SK-N-SH (cell line): ENCODE measurements around the gene DLX2. TPM values are rescaled to one million over a fixed set of nuclear protein-coding genes. Genes with fewer than 3 reads are reported as not detected.

Source experiments
- CTCF ChIA-PET: fragments of 300-600, 350-600 bp; formaldehyde crosslinking; extraction: SDS; loops from one replicate; lab custom pipeline; 2021; lab: Yijun Ruan, JAX
- POLR2A ChIA-PET: fragments of 350-600 bp; sonication (Branson Sonifier 250); formaldehyde crosslinking; extraction: SDS; loops from one replicate; lab custom pipeline; 2020; ENCODE audit warnings: antibody characterized with exemption, inconsistent platforms; lab: Yijun Ruan, JAX
- DNase-seq: peaks from one replicate; pipeline ENCODE4 v3.0.0; 2012
- H2AFZ ChIP-seq: fragments of 200-600 bp; sonication (generic); 2 replicates; pipeline ENCODE4 v1.8.1; 2016; ENCODE audit warnings: antibody characterized with exemption, mild to moderate bottlenecking, low read depth
- H3F3A ChIP-seq: fragments of 200-600 bp; sonication (generic); replicated peaks from 2 replicates; pipeline ENCODE3; 2016; ENCODE audit warnings: antibody characterized with exemption, mild to moderate bottlenecking; ENCODE audit not compliant: insufficient read depth
- H3K27ac ChIP-seq, 2 experiments: fragments of 200-500 bp in 1 of 2; fragments of 200-600 bp in 1 of 2; sonication (Bioruptor generic) in 1 of 2; sonication (generic), shearing (Covaris generic) in 1 of 2; 2 replicates each; pipeline versions ENCODE4 v1.5.1 to v1.6.1; 2014 to 2016; ENCODE audit warnings: low read depth in 2 of 2, inconsistent platforms in 1 of 2, low read length in 1 of 2, mild to moderate bottlenecking in 1 of 2, mixed read lengths in 1 of 2
- H3K27me3 ChIP-seq: fragments of 200-600 bp; sonication (generic), shearing (Covaris generic); 2 replicates; pipeline ENCODE4 v1.6.1; 2016; ENCODE audit warnings: mixed run types; ENCODE audit not compliant: insufficient read depth
- H3K36me3 ChIP-seq, 2 experiments: fragments of 200-500 bp in 1 of 2; fragments of 200-600 bp in 1 of 2; sonication (Bioruptor generic) in 1 of 2; sonication (generic) in 1 of 2; replicated peaks in 1 of 2; 2 replicates each; pipeline versions ENCODE3 to v1.5.1; 2014 to 2016; ENCODE audit warnings: low read length in 1 of 2, mild to moderate bottlenecking in 1 of 2; ENCODE audit not compliant: insufficient read depth in 2 of 2, control insufficient read depth in 1 of 2
- H3K4me1 ChIP-seq, 2 experiments: fragments of 200-500 bp in 1 of 2; fragments of 200-600 bp in 1 of 2; sonication (Bioruptor generic) in 1 of 2; sonication (generic), shearing (Covaris generic) in 1 of 2; 2 replicates each; pipeline versions ENCODE4 v1.5.1 to v1.6.1; 2014 to 2016; ENCODE audit warnings: low read depth in 1 of 2, low read length in 1 of 2, mixed run types in 1 of 2; ENCODE audit not compliant: insufficient read depth in 2 of 2, control insufficient read depth in 1 of 2
- H3K4me2 ChIP-seq: fragments of 200-600 bp; sonication (generic), shearing (Covaris generic); 2 replicates; pipeline ENCODE4 v1.6.1; 2017; ENCODE audit warnings: mixed run types
- H3K4me3 ChIP-seq, 2 experiments: fragments of 200-500 bp in 1 of 2; fragments of 200-600 bp in 1 of 2; sonication (Bioruptor generic) in 1 of 2; sonication (generic), shearing (Covaris generic) in 1 of 2; 2 replicates each; pipeline versions ENCODE4 v1.5.1 to v1.8.1; 2014 to 2016; ENCODE audit warnings: low read depth in 2 of 2, inconsistent platforms in 1 of 2, low read length in 1 of 2, mild to moderate bottlenecking in 1 of 2, mixed read lengths in 1 of 2, moderate library complexity in 1 of 2
- H3K79me2 ChIP-seq: fragments of 200-600 bp; sonication (generic); 2 replicates; pipeline ENCODE4 v1.8.1; 2017; ENCODE audit warnings: mild to moderate bottlenecking; ENCODE audit not compliant: insufficient read depth
- H3K9ac ChIP-seq: fragments of 200-600 bp; sonication (generic); 2 replicates; pipeline ENCODE4 v1.6.1; 2017; ENCODE audit warnings: mixed run types
- H3K9me2 ChIP-seq: fragments of 200-600 bp; sonication (generic); 2 replicates; pipeline ENCODE4 v1.6.1; 2017; ENCODE audit warnings: mixed run types
- H3K9me3 ChIP-seq: fragments of 200-600 bp; sonication (generic); 2 replicates; pipeline ENCODE4 v1.6.1; 2017; ENCODE audit warnings: mixed run types, mild to moderate bottlenecking, moderate library complexity
- H4K20me1 ChIP-seq: fragments of 200-600 bp; sonication (generic); 2 replicates; pipeline ENCODE4 v1.6.1; 2017; ENCODE audit warnings: mild to moderate bottlenecking, mixed run types; ENCODE audit not compliant: insufficient read depth
- EP300 ChIP-seq, 2 experiments: IDR thresholded peaks; 2 replicates each; pipeline versions ENCODE4 v1.4.0 to v1.6.1; 2012; ENCODE audit warnings: borderline replicate concordance in 1 of 2, low read depth in 1 of 2, low read length in 1 of 2
- EZH2phosphoT487 ChIP-seq: fragments of 200-600 bp; sonication (generic); IDR thresholded peaks from 2 replicates; pipeline ENCODE4 v1.6.1; 2017; ENCODE audit warnings: low read depth, mixed run types, mild to moderate bottlenecking, antibody characterized with exemption, moderate library complexity, borderline replicate concordance
- NFIC ChIP-seq: IDR thresholded peaks from 2 replicates; pipeline ENCODE4 v1.4.0; 2012; ENCODE audit warnings: borderline replicate concordance
- RAD21 ChIP-seq: IDR thresholded peaks from 2 replicates; pipeline ENCODE4 v1.6.1; 2012; ENCODE audit warnings: mild to moderate bottlenecking, low read length
- RFX5 ChIP-seq: IDR thresholded peaks from 2 replicates; pipeline ENCODE4 v1.6.1; 2012; ENCODE audit warnings: mild to moderate bottlenecking, improper control_type of control experiment, low read length
- YY1 ChIP-seq: IDR thresholded peaks from 2 replicates; pipeline ENCODE4 v1.4.0; 2012; ENCODE audit warnings: low read depth, mild to moderate bottlenecking
- WGBS: methylation state at CpG from one replicate; pipeline ENCODE4 v1.1.6; 2017; ENCODE audit warnings: low lambda C conversion rate; 5-methylcytosine and 5-hydroxymethylcytosine counted together
- polyA plus RNA-seq, 3 experiments: library from polyadenylated mRNA; depleted of rRNA; stranded (reverse); fragments of >200 nt; gene quantifications; 2 replicates each; pipeline ENCODE4 v1.2.3, GENCODE V29; 2012
- TF ChIP-seq, protein P1 (sequence below): fragments of 150-350 bp; IDR thresholded peaks from 2 replicates; pipeline ENCODE4 v1.6.1; 2016; ENCODE audit warnings: mild to moderate bottlenecking, low read depth, low read length
- TF ChIP-seq, protein P2 (sequence below): IDR thresholded peaks from 2 replicates; pipeline ENCODE4; 2012

The DLX2 gene
- polyA plus RNA-seq, 1 of the 3 experiments (the other 2 are of a cell fraction): 0.02 TPM

GRCh38 chr2:172083628-172084394 is 18.9 kb downstream of the DLX2 start:
- POLR2A ChIA-PET: no interaction called here
- TF ChIP-seq EZH2phosphoT487: 0 out of 2 replicates have a peak, but pooled peaks have one; percentile 57
- no peak for TF ChIP-seq YY1

DNA sequence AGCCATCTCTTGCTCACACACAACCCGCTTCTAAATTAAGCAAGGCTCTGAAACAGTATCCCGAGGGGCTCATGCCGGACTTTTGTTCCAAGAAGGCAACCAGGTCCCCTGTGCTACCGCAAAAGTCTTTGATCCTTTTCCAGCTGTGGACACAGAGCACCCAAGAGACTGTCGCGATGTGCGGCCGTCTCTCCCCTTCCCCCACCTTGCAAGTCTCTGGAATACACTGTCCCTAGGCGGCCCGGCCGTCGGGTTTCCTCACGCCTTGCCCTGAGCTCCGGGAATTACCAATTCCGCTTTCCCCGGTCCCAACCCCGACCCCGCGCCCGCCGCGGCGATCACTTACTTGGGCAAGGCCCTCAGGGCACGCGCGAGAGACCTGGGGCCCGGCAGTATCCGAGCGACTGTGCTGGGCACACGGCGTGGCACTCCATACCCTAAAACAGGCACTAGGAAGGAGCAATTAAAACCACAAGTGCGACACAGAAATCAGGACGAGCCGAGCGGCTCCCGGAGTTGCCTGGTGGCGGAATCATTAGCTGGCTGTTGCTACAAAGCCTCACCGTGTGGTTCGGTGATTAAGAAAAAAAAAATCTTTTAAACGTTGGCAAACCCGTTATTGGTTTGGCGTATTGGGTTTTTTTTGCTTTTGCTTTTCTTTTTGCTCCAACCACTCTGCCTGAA is 19.6 kb downstream of the DLX2 start:
- Histone ChIP-seq H4K20me1 (no peaks in the 10 kb centered on the region), H3F3A (no peaks in the 10 kb centered on the region), H3K4me3 (no peak overlapping the region), H3K4me2 (no peak overlapping the region), H3K79me2 (no peaks in the 10 kb centered on the region), H2AFZ (no peak overlapping the region), H3K9me2 (no peaks in the 10 kb centered on the region), H3K27ac (no peak overlapping the region), H3K9ac (no peak overlapping the region), H3K27me3 (peaks cover 56% of the 10 kb centered on the region), H3K4me1 (peaks cover 0 to 18% of the 10 kb centered on the region in 2 experiments; a peak in 1 of 4 replicates), H3K9me3 (no peaks in the 10 kb centered on the region), H3K36me3 (no peaks in the 10 kb centered on the region)
- peak; percentile 48 for DNase-seq
- ChIA-PET CTCF (interaction anchor here (0.6 to 2.3 kb wide), 12 partner anchors 9 to 357 kb away, joined by 3 to 9 read pairs (median 3); partner anchors contain the start of gene DLX2), POLR2A (no interaction called here)
- WGBS: 24% methylated on average over 29 of the region's 42 CpGs
- TF ChIP-seq, protein P1, sequence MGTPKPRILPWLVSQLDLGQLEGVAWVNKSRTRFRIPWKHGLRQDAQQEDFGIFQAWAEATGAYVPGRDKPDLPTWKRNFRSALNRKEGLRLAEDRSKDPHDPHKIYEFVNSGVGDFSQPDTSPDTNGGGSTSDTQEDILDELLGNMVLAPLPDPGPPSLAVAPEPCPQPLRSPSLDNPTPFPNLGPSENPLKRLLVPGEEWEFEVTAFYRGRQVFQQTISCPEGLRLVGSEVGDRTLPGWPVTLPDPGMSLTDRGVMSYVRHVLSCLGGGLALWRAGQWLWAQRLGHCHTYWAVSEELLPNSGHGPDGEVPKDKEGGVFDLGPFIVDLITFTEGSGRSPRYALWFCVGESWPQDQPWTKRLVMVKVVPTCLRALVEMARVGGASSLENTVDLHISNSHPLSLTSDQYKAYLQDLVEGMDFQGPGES: no peak
- TF ChIP-seq RFX5: no peak
- TF ChIP-seq YY1: no peak
- TF ChIP-seq, protein P2, sequence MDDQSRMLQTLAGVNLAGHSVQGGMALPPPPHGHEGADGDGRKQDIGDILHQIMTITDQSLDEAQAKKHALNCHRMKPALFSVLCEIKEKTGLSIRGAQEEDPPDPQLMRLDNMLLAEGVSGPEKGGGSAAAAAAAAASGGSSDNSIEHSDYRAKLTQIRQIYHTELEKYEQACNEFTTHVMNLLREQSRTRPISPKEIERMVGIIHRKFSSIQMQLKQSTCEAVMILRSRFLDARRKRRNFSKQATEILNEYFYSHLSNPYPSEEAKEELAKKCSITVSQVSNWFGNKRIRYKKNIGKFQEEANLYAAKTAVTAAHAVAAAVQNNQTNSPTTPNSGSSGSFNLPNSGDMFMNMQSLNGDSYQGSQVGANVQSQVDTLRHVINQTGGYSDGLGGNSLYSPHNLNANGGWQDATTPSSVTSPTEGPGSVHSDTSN: no peak
- no peak for TF ChIP-seq RAD21
- no peak for TF ChIP-seq EP300 (IDR thresholded peaks at IDR 0.05; ENCODE audit: borderline replicate concordance in 1 of 2, low read depth in 1 of 2, low read length in 1 of 2)
- no peak for TF ChIP-seq NFIC

More at GRCh38 chr2:172083628-172084394, 18.9 kb downstream of the DLX2 start:
- CTCF ChIA-PET: interaction anchor here (0.7 to 1.7 kb wide), 9 partner anchors 8 to 314 kb away, joined by 3 to 6 read pairs (median 3); partner anchors contain the start of gene DLX2
- Histone ChIP-seq H3K4me3 (no peak overlapping the region; a peak in 1 of 4 replicates), H3K27ac (no peak overlapping the region), H3K36me3 (no peaks in the 10 kb centered on the region), H3K9me2 (no peaks in the 10 kb centered on the region), H2AFZ (peak overlapping the region; percentile 89; the same call in 1 of the 2 replicates), H3K27me3 (peaks cover 64% of the 10 kb centered on the region), H3K4me1 (peaks cover 0 to 18% of the 10 kb centered on the region in 2 experiments; a peak in 1 of 4 replicates), H3K9me3 (no peaks in the 10 kb centered on the region), H4K20me1 (no peaks in the 10 kb centered on the region), H3K4me2 (peak overlapping the region; percentile 97), H3F3A (no peaks in the 10 kb centered on the region), H3K79me2 (no peaks in the 10 kb centered on the region), H3K9ac (no peak overlapping the region)
- WGBS: 25% methylated on average over 23 of the region's 23 CpGs
- peak; percentile 30 for DNase-seq
